Stimulated activated CD8-positive, alpha-beta memory T cell treated with anti-CD3 and anti-CD28 coated beads, Interleukin-7, amount 100 ng/mL, for 1 hour (primary cell): ENCODE results near the gene TMX2.

Experiments used
- DNase-seq, 2 donors: peaks; one replicate each; pipeline ENCODE4 v3.0.0-alpha.2; 2020; ENCODE audit warnings: low read depth in 2 of 2

Gene TMX2

GRCh38 chr11:57764972-57765371 is 52.6 kb downstream of the TMX2 start:
- no peak for DNase-seq

GRCh38 chr11:57770793-57771192 is 58.4 kb downstream of the TMX2 start:
- no peak for DNase-seq

- DNase-seq = no peak
Observed at GRCh38 chr11:57771365-57771764, 59.0 kb downstream of the TMX2 start.

- no peak for DNase-seq
Observed at GRCh38 chr11:57772562-57772961, 60.2 kb downstream of the TMX2 start.

- no peak for DNase-seq
Observed at GRCh38 chr11:57773026-57773598, 60.7 kb downstream of the TMX2 start.

- no peak for DNase-seq
Observed at GRCh38 chr11:57775491-57775890, 63.1 kb downstream of the TMX2 start.

GRCh38 chr11:57776031-57776521 is 63.7 kb downstream of the TMX2 start:
- DNase-seq = no peak

- DNase-seq = no peak
Observed at GRCh38 chr11:57776577-57777210, 64.3 kb downstream of the TMX2 start.

GRCh38 chr11:57777969-57778317 is 65.5 kb downstream of the TMX2 start:
- no peak for DNase-seq

GRCh38 chr11:57778318-57779037 is 66.1 kb downstream of the TMX2 start:
- no peak for DNase-seq

GRCh38 chr11:57779276-57779675 is 66.9 kb downstream of the TMX2 start:
- no peak for DNase-seq

GRCh38 chr11:57781529-57781943 is 69.1 kb downstream of the TMX2 start:
- no peak for DNase-seq

- DNase-seq = no peak
Observed at GRCh38 chr11:57785072-57785471, 72.7 kb downstream of the TMX2 start.

GRCh38 chr11:57786436-57786835 is 74.0 kb downstream of the TMX2 start:
- DNase-seq = no peak

GRCh38 chr11:57787006-57787604 is 74.7 kb downstream of the TMX2 start:
- no peak for DNase-seq

GRCh38 chr11:57787920-57788702 is 75.7 kb downstream of the TMX2 start:
- DNase-seq = no peak

GRCh38 chr11:57788703-57789088 is 76.3 kb downstream of the TMX2 start:
- DNase-seq = no peak
